Retinal pigment epithelial cell (primary cell): ENCODE measurements around the gene GNB5.

Source experiments
- DNase-seq: peaks from one replicate; pipeline ENCODE4 v3.0.0-alpha.2; 2010; ENCODE audit warnings: low read depth
- H3K4me3 ChIP-seq: 2 replicates; pipeline ENCODE4 v1.5.1; 2011; ENCODE audit warnings: mild to moderate bottlenecking, low read length, control low read depth, moderate library complexity
- TF ChIP-seq, protein P1 (sequence below): conservative IDR thresholded peaks from 2 replicates; pipeline ENCODE4 v1.5.1; 2011; ENCODE audit warnings: low read depth, low read length, control low read depth, inconsistent platforms

The GNB5 gene

DNA sequence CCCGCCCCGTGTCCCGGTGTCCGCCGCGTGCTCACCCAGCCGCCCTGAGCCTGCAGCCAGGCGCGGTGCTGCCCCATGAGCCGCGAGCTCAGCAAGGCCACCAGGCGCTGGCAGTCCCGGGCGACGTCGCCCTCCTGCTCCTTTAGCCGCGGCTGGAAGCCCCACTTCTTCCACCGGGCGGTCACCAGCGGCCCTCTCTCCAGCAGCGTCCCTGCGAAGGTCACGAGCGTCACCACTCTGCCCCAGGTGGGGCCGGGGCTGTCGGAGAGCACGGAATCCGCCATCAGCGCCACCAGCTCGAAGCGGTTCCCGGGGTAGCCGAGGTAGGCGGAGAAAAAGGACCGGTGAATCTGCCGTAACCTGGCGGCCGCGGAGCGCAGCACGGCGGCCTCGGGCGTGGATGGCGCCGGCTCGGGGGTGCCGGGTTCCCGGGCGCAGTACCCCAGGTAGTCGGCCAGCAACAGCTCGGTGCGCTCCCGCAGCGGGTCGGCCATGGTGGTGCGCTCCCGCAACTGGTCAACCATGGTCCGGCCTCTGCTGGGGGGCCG, 78.9 kb downstream of the GNB5 start:
- H3K4me3 ChIP-seq: peak overlapping the region; percentile 37
- TF ChIP-seq, protein P1, sequence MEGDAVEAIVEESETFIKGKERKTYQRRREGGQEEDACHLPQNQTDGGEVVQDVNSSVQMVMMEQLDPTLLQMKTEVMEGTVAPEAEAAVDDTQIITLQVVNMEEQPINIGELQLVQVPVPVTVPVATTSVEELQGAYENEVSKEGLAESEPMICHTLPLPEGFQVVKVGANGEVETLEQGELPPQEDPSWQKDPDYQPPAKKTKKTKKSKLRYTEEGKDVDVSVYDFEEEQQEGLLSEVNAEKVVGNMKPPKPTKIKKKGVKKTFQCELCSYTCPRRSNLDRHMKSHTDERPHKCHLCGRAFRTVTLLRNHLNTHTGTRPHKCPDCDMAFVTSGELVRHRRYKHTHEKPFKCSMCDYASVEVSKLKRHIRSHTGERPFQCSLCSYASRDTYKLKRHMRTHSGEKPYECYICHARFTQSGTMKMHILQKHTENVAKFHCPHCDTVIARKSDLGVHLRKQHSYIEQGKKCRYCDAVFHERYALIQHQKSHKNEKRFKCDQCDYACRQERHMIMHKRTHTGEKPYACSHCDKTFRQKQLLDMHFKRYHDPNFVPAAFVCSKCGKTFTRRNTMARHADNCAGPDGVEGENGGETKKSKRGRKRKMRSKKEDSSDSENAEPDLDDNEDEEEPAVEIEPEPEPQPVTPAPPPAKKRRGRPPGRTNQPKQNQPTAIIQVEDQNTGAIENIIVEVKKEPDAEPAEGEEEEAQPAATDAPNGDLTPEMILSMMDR: no peak
- no peak for DNase-seq

DNA sequence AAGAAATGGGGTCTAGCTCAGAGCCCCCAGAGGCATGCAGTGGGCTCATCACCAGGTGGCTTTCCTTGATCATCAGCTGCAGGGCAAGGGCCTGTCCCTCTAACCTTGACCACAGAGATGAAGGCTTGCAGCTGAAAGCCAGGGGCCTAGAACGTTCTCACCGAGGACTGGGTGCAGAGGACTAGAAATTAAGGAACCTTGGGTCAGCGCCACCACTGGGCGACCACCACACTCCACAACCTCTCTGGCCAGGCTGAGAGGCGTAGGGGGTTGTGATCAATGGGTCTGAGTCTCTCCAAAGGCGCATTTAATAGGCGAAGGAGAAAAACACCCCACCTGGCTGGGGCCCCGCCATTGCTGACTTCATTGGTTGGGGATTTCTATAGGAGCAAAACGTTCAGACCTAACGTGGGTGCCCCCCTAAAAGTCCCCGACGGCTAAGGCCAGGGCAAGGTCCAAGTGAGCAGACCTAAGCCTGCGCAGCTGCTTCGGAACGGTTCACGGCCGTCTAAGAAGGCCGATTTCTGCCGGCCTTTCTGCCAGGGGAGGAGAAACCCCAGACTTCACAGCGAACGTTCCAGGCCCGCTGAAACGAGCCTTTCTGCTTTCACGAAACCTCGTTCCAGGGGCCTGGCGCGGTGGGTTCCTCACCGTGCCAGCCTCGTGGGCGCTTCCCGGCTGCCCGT, 79.5 kb downstream of the GNB5 start:
- DNase-seq: no peak
- H3K4me3 ChIP-seq: no peak overlapping the region
- TF ChIP-seq, protein P1: no peak

DNA sequence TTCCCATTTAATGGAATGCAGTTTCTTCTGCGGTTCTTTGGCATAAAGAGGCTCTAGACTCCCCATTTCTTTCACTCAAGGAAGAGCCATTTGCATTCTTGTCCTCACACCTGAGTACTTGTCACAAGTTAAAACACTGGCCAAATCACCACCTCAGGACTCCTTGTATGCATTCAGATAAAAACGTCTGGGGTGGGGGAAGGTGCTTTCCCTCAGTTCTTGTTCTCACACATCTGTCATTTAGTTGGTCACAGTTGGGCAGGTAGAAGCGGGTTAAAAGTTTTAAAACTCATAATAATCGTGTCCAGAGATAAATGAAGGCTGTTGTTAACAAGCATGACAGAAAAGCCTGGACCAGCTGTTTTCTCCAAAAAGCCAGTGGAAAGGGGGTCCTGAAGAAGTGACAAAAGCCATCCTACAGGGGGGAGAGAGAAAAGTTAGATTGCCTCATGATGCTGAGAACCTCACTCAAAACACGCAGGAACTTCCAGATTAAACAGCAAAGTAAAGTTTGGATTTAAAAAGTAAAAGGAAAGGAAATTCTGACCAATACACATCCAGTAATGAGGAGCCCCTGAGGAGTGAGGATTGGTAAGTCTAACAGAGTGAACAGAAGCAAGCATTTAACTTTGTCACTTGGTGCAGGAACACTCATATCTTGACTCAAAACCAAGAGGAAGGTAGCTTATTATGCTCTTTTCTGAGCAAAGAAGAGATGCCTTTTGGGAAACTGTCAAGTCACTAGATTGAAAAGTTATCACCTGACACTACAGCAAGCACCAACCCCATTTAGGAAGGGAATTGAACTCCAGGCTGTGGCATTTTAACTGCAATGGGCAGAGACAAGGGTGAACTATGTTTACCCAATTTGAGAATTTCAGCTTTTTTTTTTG, 81.4 kb downstream of the GNB5 start:
- TF ChIP-seq, protein P1: no peak
- no peak for DNase-seq
- no peak overlapping the region for H3K4me3 ChIP-seq

DNA sequence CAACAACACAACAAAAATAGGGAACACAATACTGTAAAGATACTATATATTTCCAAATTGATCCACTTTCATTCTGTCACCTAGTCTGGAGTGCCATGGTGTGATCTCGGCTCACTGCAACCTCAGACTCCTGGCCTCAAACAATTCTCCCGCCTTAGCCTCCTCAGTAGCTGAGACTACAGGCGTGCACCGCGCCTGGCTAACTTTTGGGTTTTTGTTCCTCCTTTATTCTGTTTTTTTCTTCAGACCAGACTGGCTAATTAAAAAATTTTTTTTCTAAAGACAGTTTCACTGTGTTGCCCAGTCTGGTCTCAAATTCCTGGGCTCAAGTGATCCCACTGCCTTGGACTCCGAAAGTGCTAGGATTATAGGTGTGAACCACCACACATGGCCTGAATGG, 84.0 kb downstream of the GNB5 start:
- DNase-seq: no peak
- TF ChIP-seq, protein P1: no peak
- no peak overlapping the region for H3K4me3 ChIP-seq

DNA sequence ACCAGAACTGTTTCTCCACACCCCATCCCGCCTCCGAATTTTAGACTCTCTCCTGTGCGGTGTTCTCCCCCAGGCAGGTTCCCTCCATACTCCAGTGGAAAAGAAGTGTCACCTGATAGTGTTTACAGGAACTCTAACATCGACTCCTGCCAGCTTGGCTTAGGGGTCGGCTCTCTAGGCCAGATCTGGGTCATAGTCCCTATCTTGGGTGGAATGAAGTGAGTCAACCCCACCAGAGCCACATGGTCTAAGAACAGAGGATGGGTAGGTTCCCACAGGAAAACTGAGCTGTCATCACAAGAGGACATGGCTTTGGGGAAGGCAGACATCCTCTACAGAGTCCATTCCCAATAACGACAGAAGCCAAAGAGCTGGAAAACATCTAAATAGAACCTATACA, 84.6 kb downstream of the GNB5 start:
- TF ChIP-seq, protein P1: no peak

DNA sequence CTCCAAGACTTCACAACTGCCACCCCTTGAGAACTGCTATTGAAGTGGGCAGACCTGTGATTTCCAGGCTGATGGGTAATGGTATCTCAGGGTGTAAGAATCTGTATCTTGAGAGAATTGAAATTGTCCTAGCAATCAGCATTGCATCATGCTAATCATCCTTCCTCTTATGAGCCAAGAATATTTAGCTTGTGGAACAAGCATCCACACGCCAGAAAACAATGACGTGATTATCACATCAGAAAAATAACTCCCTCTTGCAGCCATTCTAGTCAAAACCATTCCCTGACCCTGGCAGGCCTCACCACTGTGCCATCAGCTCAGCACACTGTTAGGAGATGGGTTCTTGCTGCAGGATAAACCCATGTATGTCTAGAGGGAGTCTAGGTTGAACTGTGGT, 85.3 kb downstream of the GNB5 start:
- DNase-seq: no peak
- H3K4me3 ChIP-seq: no peak overlapping the region
- TF ChIP-seq, protein P1: no peak

More for the DNA sequence above, 84.6 kb downstream of the GNB5 start:
- DNase-seq: no peak
- no peak overlapping the region for H3K4me3 ChIP-seq
